GM15510 (cell line): ENCODE data around the gene LONRF2.

Experiments
- POLR2A ChIP-seq: IDR thresholded peaks from 3 replicates; pipeline ENCODE4 v1.6.1; 2011; ENCODE audit warnings: borderline replicate concordance; ENCODE audit not compliant: insufficient read length; ENCODE audit errors: extremely low read depth

The LONRF2 gene

GRCh38 chr2:100241236-100241635 lies 81.1 kb downstream of the LONRF2 start:
- TF ChIP-seq POLR2A = no peak

GRCh38 chr2:100240386-100240785 lies 81.9 kb downstream of the LONRF2 start:
- no peak for TF ChIP-seq POLR2A

- TF ChIP-seq POLR2A = no peak
These were observed 82.7 kb downstream of the LONRF2 start for GRCh38 chr2:100239486-100240210.

DNA sequence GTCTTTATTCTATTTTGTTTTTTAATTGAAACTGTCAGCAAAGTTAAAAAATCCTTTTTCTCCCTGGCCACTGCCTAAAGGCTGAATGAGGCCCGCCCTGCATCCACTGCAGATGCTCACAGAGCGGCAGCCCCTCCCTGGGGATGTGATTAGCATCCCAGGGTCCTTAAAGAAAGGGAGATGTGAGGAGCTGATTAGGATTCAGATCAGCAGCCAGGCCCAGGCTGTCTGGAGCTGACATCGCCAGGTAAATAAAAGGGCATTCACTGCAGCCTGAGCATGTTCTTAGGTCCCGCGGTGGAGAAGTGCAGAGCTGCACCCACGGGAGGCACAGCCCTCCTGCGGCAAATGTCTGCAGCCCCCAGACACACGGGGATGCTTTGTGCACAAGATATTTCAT lies 83.8 kb downstream of the LONRF2 start:
- no peak for TF ChIP-seq POLR2A

DNA sequence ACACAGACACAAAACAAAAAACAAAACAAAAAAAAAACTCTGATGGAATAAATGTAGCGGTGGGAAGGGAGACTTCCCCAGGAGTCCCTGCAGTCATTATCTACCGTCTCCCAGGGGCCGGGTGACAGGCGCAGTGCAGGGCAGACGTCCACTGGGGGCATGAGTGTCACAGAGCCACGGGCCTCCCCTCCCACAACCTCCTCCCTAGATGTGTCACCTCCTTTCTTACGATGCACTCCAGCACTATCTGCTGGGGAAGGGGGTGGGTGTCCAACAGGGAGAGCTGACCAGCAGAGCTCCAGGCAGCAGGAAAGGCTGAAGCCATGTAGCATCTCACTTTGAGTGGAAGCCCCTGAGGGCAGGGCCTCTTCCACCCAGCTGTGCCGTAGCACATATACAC lies 84.5 kb downstream of the LONRF2 start:
- no peak for TF ChIP-seq POLR2A

- no peak for TF ChIP-seq POLR2A
These were observed 85.1 kb downstream of the LONRF2 start for GRCh38 chr2:100237163-100237562.

- TF ChIP-seq POLR2A = no peak
These were observed 86.1 kb downstream of the LONRF2 start for GRCh38 chr2:100236166-100236565.

DNA sequence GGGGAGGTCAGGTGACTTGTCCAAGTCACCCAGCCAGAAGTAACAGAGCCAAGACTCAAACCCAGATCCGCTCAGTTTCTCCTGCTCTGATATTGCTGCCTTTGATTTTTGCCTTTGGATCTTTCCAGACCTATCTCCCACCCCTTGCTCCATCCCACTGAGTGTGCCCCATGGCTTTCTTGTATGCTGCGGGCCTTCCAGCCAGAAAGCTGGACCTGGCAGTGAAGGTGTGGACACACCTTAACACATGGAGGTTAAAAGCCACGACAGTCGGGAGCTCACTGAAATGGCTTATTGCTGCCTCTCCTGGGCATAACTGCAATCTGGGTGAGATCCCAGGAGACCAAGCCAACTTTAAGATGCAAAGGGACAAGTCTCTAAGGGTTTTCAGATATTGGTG lies 86.7 kb downstream of the LONRF2 start:
- no peak for TF ChIP-seq POLR2A

- no peak for TF ChIP-seq POLR2A
These were observed 87.2 kb downstream of the LONRF2 start for GRCh38 chr2:100235098-100235497.

DNA sequence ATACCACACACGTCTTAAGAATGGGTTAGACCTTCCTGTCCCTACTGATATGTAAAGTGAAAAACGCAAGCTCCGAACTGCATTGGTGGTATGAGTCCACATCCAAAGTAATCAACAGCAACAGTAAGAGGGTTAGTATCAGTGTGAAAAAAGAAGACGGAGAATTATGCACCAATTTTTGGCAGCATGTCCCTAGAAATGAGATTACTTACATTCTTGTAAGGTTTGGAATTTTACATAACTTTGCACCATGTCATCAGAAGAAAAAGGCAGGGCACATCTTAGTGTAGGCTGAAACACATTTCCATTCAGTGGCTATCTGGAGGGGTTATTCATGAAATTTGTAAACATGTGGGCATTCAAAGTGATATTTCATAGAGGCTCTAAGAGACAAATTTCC lies 88.2 kb downstream of the LONRF2 start:
- TF ChIP-seq POLR2A = no peak

DNA sequence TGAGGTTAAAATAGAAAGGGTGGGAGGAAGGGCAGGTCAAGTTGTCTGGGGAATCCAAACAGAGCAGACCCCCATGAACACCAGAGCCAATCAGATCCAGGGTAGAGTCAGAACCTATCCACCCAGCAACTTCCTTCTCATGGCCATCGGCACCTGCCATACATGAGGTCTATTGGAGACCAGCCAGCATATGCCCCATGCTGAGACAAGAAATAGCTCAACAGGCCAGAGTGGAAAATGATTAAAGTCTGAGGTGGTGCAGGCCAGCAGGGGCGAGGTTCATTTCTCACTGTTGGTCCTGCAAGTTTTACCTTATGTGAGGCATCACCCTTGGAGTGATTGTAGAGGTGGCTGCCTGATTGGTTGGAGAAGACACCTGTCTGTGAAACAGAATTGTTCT lies 89.2 kb downstream of the LONRF2 start:
- no peak for TF ChIP-seq POLR2A

GRCh38 chr2:100230754-100231153 lies 91.5 kb downstream of the LONRF2 start:
- TF ChIP-seq POLR2A = no peak

- TF ChIP-seq POLR2A = no peak
These were observed 93.3 kb downstream of the LONRF2 start for GRCh38 chr2:100228967-100229366.

GRCh38 chr2:100228415-100228814 lies 93.9 kb downstream of the LONRF2 start:
- no peak for TF ChIP-seq POLR2A

- no peak for TF ChIP-seq POLR2A
These were observed 97.2 kb downstream of the LONRF2 start for GRCh38 chr2:100224988-100225710.

GRCh38 chr2:100223502-100223901 lies 98.8 kb downstream of the LONRF2 start:
- TF ChIP-seq POLR2A = no peak
